ENCODE data around the gene ZIC1. TPM values are rescaled to one million over a fixed set of nuclear protein-coding genes. Genes with fewer than 3 reads are reported as not detected.

Gene ZIC1
- 0.01 to 0.18 TPM (median 0.10 TPM) in 3 of 5 replicates, not detected in the others for total RNA-seq (2022; extraction: Qiagen RNA extraction)

GRCh38 chr3:147409143-147410115 lies at the start of gene ZIC1:
Gene ZIC1 (plus strand): TSS chr3:147409365. CDS start chr3:147410113, 748 bp downstream.

GRCh38 chr3:147406028-147406931 lies 2.9 kb upstream of the ZIC1 start, which contains the start of gene ZIC4:
Gene ZIC4 (minus strand): TSS chr3:147406543. CDS start chr3:147402797, 3,746 bp downstream.

Other genes with a start within 250 kb of the ZIC1 start
- gene ZIC4, start 2.8 kb upstream of the ZIC1 start, total RNA-seq (2022; extraction: Qiagen RNA extraction): not detected in 5 replicates

All from A549 treated with Hydrocortisone at 1 μM for 4 hours (cell line).